Measurements from ENCODE around the gene TNFRSF1A. TPM values are rescaled to one million over a fixed set of nuclear protein-coding genes. Genes with fewer than 3 reads are reported as not detected.

Gene TNFRSF1A
- total RNA-seq, 1 experiment from 2014 or later, result 59.9 TPM

GRCh38 chr12:6358881-6359280, 17.0 kb upstream of the TNFRSF1A start:
- H3K4me3 Mint-ChIP-seq, result no peak overlapping the region
- no peaks in the 10 kb centered on the region for H3K9me3 ChIP-seq (ENCODE audit: control insufficient read depth, low read depth, low read length)

More at GRCh38 chr12:6358881-6359280, 17.0 kb upstream of the TNFRSF1A start:
- Histone ChIP-seq H3K23ac (ENCODE audit: insufficient read length, low read depth, low read length) (no peak overlapping the region), H3K4me1 (ENCODE audit: insufficient read depth, low read length) (no peaks in the 10 kb centered on the region; the same call in 1 of the 2 replicates), H2BK20ac (ENCODE audit: low read depth, low read length, poor library complexity, severe bottlenecking) (no peak overlapping the region), H2BK120ac (ENCODE audit: low read depth, low read length, poor library complexity, severe bottlenecking) (no peak overlapping the region), H3K79me2 (ENCODE audit: insufficient read depth, low read length) (no peaks in the 10 kb centered on the region), H3K23me2 (ENCODE audit: insufficient read length, low read depth, low read length, poor library complexity, severe bottlenecking) (peaks cover 4% of the 10 kb centered on the region), H3K14ac (ENCODE audit: insufficient read depth, low read length) (no peak overlapping the region), H4K91ac (ENCODE audit: insufficient read length, low read depth, low read length) (no peak overlapping the region), H3K79me1 (ENCODE audit: insufficient read depth, low read depth, low read length, poor library complexity, severe bottlenecking) (no peaks in the 10 kb centered on the region), H2BK5ac (ENCODE audit: insufficient read length, low read length) (no peak overlapping the region), H4K5ac (ENCODE audit: insufficient read length, low read depth, low read length) (no peak overlapping the region), H3K4ac (ENCODE audit: low read depth, low read length) (no peak overlapping the region), H2AFZ (ENCODE audit: low read length) (no peak overlapping the region), H3K27me3 (ENCODE audit: insufficient read depth, low read length) (no peaks in the 10 kb centered on the region), H4K8ac (replicated peaks; ENCODE audit: insufficient read length, low read depth, low read length) (no peak overlapping the region), H3T11ph (ENCODE audit: low read length) (no peak overlapping the region), H3K56ac (ENCODE audit: insufficient read length, low read depth, low read length) (no peak overlapping the region), H3K27ac (ENCODE audit: insufficient read length, low read depth, low read length) (no peak overlapping the region), H2AK5ac (ENCODE audit: insufficient read length, low read length) (no peak overlapping the region), H4K20me1 (ENCODE audit: control insufficient read depth, insufficient read depth, insufficient read length) (peaks cover 3% of the 10 kb centered on the region), H3K4me2 (ENCODE audit: insufficient read depth, insufficient read length, low read length) (no peak overlapping the region), H2BK15ac (ENCODE audit: low read depth, low read length) (no peak overlapping the region), H2BK12ac (ENCODE audit: insufficient read length, low read depth, low read length) (no peak overlapping the region), H3K18ac (ENCODE audit: insufficient read length, low read depth, low read length) (no peak overlapping the region), H3K9ac (ENCODE audit: extremely low read depth, insufficient read length, low read length) (no peak overlapping the region)
- Mint-ChIP-seq H3K27me3 (ENCODE audit: low read depth) (no peaks in the 10 kb centered on the region), H3K4me1 (peaks cover 16 to 19% of the 10 kb centered on the region in 2 experiments), H3K9me3 (no peaks in the 10 kb centered on the region), H3K27ac (peak overlapping the region in 1 of 3 experiments; percentile 60; a peak in 1 of 7 replicates), H3K36me3 (ENCODE audit: insufficient read depth in 1 of 3, low read depth in 3 of 3) (peaks cover 32 to 75% (median 71%) of the 10 kb centered on the region in 3 experiments)
- no peak for DNase-seq
- no CpG with 5 or more reads among the region's 1 CpG for WGBS (ENCODE audit: extremely low coverage, insufficient read length, low lambda C conversion rate)
- TF ChIP-seq, protein P1, sequence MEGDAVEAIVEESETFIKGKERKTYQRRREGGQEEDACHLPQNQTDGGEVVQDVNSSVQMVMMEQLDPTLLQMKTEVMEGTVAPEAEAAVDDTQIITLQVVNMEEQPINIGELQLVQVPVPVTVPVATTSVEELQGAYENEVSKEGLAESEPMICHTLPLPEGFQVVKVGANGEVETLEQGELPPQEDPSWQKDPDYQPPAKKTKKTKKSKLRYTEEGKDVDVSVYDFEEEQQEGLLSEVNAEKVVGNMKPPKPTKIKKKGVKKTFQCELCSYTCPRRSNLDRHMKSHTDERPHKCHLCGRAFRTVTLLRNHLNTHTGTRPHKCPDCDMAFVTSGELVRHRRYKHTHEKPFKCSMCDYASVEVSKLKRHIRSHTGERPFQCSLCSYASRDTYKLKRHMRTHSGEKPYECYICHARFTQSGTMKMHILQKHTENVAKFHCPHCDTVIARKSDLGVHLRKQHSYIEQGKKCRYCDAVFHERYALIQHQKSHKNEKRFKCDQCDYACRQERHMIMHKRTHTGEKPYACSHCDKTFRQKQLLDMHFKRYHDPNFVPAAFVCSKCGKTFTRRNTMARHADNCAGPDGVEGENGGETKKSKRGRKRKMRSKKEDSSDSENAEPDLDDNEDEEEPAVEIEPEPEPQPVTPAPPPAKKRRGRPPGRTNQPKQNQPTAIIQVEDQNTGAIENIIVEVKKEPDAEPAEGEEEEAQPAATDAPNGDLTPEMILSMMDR (conservative IDR thresholded peaks at IDR 0.05), result no peak

Data from H9 (cell line).